Caco-2 (cell line): Measurements from ENCODE around the gene ZNF497. TPM values are rescaled to one million over a fixed set of nuclear protein-coding genes. Genes with fewer than 3 reads are reported as not detected.

Experiments used
- BruUV-seq: library from RNA; stranded (reverse); fragments of 400-500 nt; replicated peaks from 2 replicates; lab custom pipeline; 2021; lab: Mats Ljungman, UMichigan
- CTCF ChIA-PET: fragments of 300-600 bp; sonication (Branson Sonifier 250); formaldehyde crosslinking; loops from one replicate; lab custom pipeline; 2022; ENCODE audit warnings: antibody characterized with exemption; lab: Charles Lee
- POLR2A ChIA-PET: fragments of 300-600 bp; sonication (Branson Sonifier 250); formaldehyde crosslinking; loops from one replicate; lab custom pipeline; 2022; ENCODE audit warnings: antibody characterized with exemption; lab: Charles Lee
- DNase-seq, 2 experiments: peaks; one replicate each; pipeline versions ENCODE4 v3.0.0 to v3.0.0-alpha.2; 2020 to 2022
- H3K27me3 ChIP-seq: replicated peaks from 2 replicates; pipeline ENCODE4 v1.6.0; 2011; ENCODE audit warnings: low read length; ENCODE audit not compliant: control insufficient read depth, insufficient read depth
- H3K36me3 ChIP-seq: 2 replicates; pipeline ENCODE4 v1.5.1; 2011; ENCODE audit warnings: low read length; ENCODE audit not compliant: control insufficient read depth, insufficient read depth
- H3K4me1 ChIP-seq: fragments of 250-450 bp; sonication (Bioruptor Pico); 2 replicates; pipeline ENCODE4 v1.5.1; 2020; ENCODE audit warnings: mild to moderate bottlenecking
- H3K4me3 ChIP-seq: 2 replicates; pipeline ENCODE4 v1.5.1; 2011; ENCODE audit warnings: low read depth, mild to moderate bottlenecking, control low read depth, low read length
- H3K9me3 ChIP-seq: fragments of 250-450 bp; sonication (Bioruptor Pico); 2 replicates; pipeline ENCODE4 v1.5.1; 2020; ENCODE audit warnings: mild to moderate bottlenecking, moderate library complexity
- H3K27ac Mint-ChIP-seq: one replicate; pipeline ENCODE4 v1.8.0; 2022; ENCODE audit warnings: mixed read lengths; ENCODE audit not compliant: unreplicated experiment
- H3K27me3 Mint-ChIP-seq: one replicate; pipeline ENCODE4 v1.8.0; 2022; ENCODE audit warnings: mixed read lengths; ENCODE audit not compliant: insufficient read depth, unreplicated experiment
- H3K36me3 Mint-ChIP-seq: one replicate; pipeline ENCODE4 v1.8.0; 2022; ENCODE audit warnings: mild to moderate bottlenecking, mixed read lengths; ENCODE audit not compliant: insufficient read depth, unreplicated experiment
- H3K4me1 Mint-ChIP-seq: one replicate; pipeline ENCODE4 v1.8.0; 2022; ENCODE audit warnings: low read depth, mixed read lengths; ENCODE audit not compliant: unreplicated experiment
- H3K4me3 Mint-ChIP-seq: one replicate; pipeline ENCODE4 v1.8.0; 2022; ENCODE audit warnings: mild to moderate bottlenecking, moderate library complexity, mixed read lengths; ENCODE audit not compliant: unreplicated experiment
- H3K9me3 Mint-ChIP-seq: one replicate; pipeline ENCODE4 v1.8.0; 2022; ENCODE audit warnings: mixed read lengths; ENCODE audit not compliant: unreplicated experiment
- CTCF ChIP-seq, 2 experiments: fragments of 200-600 bp in 1 of 2; IDR thresholded peaks; 1 replicate in 1 of 2; 2 replicates in 1 of 2; pipeline versions ENCODE4 v1.5.1 to v1.8.0; 2011 to 2022; ENCODE audit warnings: antibody characterized with exemption in 1 of 2, control low read depth in 1 of 2, inconsistent platforms in 1 of 2, low read depth in 1 of 2, low read length in 1 of 2, mild to moderate bottlenecking in 1 of 2, moderate library complexity in 1 of 2; ENCODE audit not compliant: insufficient read depth in 1 of 2, severe bottlenecking in 1 of 2, unreplicated experiment in 1 of 2
- intact Hi-C: fragments of 100-400 bp; cut with micrococcal nuclease; formaldehyde crosslinking; loops from one replicate; pipeline ENCODE4 v1.10.0; 2022; ENCODE audit not compliant: unreplicated experiment
- total RNA-seq: library from RNA; stranded (reverse); gene quantifications from 2 replicates; pipeline ENCODE4 v1.2.3, GENCODE V29; 2022

Gene ZNF497
- total RNA-seq, 1 experiment from 2014 or later = 1.7 TPM

GRCh38 chr19:58318297-58318696 lies 44.3 kb downstream of the ZNF497 start:
- TF ChIP-seq CTCF (IDR thresholded peaks at IDR 0.05; ENCODE audit: insufficient read depth in 1 of 2, low read depth in 1 of 2, low read length in 1 of 2, severe bottlenecking in 1 of 2, unreplicated experiment in 1 of 2) = no peak
- DNase-seq = no peak
- Mint-ChIP-seq H3K4me1 (no peaks in the 10 kb centered on the region), H3K36me3 (peaks cover 31% of the 10 kb centered on the region), H3K9me3 (peaks cover 10% of the 10 kb centered on the region), H3K27ac (no peak overlapping the region), H3K27me3 (no peaks in the 10 kb centered on the region), H3K4me3 (no peak overlapping the region)
- no peaks in the 10 kb centered on the region for H3K27me3 ChIP-seq
- H3K36me3 ChIP-seq = peaks cover 2% of the 10 kb centered on the region; the same call in 1 of the 2 replicates
- CTCF ChIA-PET = no interaction called here
- H3K9me3 ChIP-seq = no peaks in the 10 kb centered on the region
- intact Hi-C loops = no loop called here
- POLR2A ChIA-PET = interaction anchor here (0.6 kb wide), 1 partner anchor 256 kb away, joined by 4 read pairs; no protein-coding TSS in a partner anchor
- H3K4me1 ChIP-seq = no peaks in the 10 kb centered on the region
- no TSS peak for BruUV-seq
- H3K4me3 ChIP-seq = no peak overlapping the region

GRCh38 chr19:58317476-58318072 lies 45.0 kb downstream of the ZNF497 start:
- no peaks in the 10 kb centered on the region for H3K4me1 Mint-ChIP-seq
- no TSS peak for BruUV-seq
- no peaks in the 10 kb centered on the region for H3K4me1 ChIP-seq
- H3K9me3 ChIP-seq = no peaks in the 10 kb centered on the region
- ChIA-PET CTCF (interaction anchor here (0.6 kb wide), 1 partner anchor 115 kb away, joined by 3 read pairs; no protein-coding TSS in a partner anchor), POLR2A (interaction anchor here (0.6 kb wide), 2 partner anchors 27 to 178 kb away, joined by 3 to 5 read pairs; no protein-coding TSS in a partner anchor)
- no peak overlapping the region for H3K4me3 ChIP-seq
- H3K4me3 Mint-ChIP-seq = no peak overlapping the region
- no peak overlapping the region for H3K27ac Mint-ChIP-seq
- intact Hi-C loops = no loop called here
- H3K27me3 Mint-ChIP-seq = no peaks in the 10 kb centered on the region
- DNase-seq = peak in 1 of 2 experiments; percentile 57
- peaks cover 3% of the 10 kb centered on the region for H3K36me3 ChIP-seq
- H3K27me3 ChIP-seq = no peaks in the 10 kb centered on the region
- peaks cover 38% of the 10 kb centered on the region for H3K36me3 Mint-ChIP-seq
- H3K9me3 Mint-ChIP-seq = peaks cover 10% of the 10 kb centered on the region
- no peak for TF ChIP-seq CTCF (IDR thresholded peaks at IDR 0.05; ENCODE audit: insufficient read depth in 1 of 2, low read depth in 1 of 2, low read length in 1 of 2, severe bottlenecking in 1 of 2, unreplicated experiment in 1 of 2)

- H3K4me3 Mint-ChIP-seq = no peak overlapping the region
- H3K36me3 Mint-ChIP-seq = peaks cover 57% of the 10 kb centered on the region
- H3K27ac Mint-ChIP-seq = no peak overlapping the region
- H3K9me3 Mint-ChIP-seq = peaks cover 20% of the 10 kb centered on the region
- intact Hi-C loops = no loop called here
- TF ChIP-seq CTCF (IDR thresholded peaks at IDR 0.05; ENCODE audit: insufficient read depth in 1 of 2, low read depth in 1 of 2, low read length in 1 of 2, severe bottlenecking in 1 of 2, unreplicated experiment in 1 of 2) = no peak
- H3K27me3 Mint-ChIP-seq = no peaks in the 10 kb centered on the region
- BruUV-seq = no TSS peak
- H3K4me3 ChIP-seq = no peak overlapping the region
- no peaks in the 10 kb centered on the region for H3K4me1 Mint-ChIP-seq
- POLR2A ChIA-PET = no interaction called here
- H3K27me3 ChIP-seq = no peaks in the 10 kb centered on the region
- no peaks in the 10 kb centered on the region for H3K9me3 ChIP-seq
- CTCF ChIA-PET = no interaction called here
- no peaks in the 10 kb centered on the region for H3K4me1 ChIP-seq
- peaks cover 5% of the 10 kb centered on the region for H3K36me3 ChIP-seq
- no peak for DNase-seq
These were observed 47.0 kb downstream of the ZNF497 start for GRCh38 chr19:58315580-58315979.
